Measurements from ENCODE around the gene GPR180.
"Not testable (repeated sequence)": the region's sequence is repeated elsewhere in the genome, so short reads cannot be mapped to it uniquely, and the experiment has no call there.

The GPR180 gene

GRCh38 chr13:94596575-94596971 is 5.1 kb upstream of the GPR180 start:
- DNase-seq (ENCODE audit: low spot score): no peak

DNA sequence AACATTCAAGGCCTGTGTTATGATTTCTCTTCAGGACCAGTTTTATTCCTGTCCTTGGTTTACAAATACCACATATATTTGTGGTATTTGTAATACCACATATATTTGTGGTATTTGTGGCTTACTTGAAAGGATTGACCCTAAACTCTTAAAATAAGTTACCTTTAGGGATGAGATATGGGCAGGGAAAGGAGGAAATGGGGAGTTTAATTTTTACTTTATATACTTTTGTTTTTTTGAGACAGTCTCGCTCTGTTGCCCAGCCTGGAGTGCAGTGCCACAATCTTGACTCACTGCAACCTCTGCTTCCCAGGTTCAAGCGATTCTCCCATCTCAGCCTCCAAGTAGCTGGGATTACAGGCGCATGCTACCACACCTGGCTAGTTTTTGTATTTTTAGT is 3.4 kb upstream of the GPR180 start:
- DNase-seq (ENCODE audit: low spot score): no peak

DNA sequence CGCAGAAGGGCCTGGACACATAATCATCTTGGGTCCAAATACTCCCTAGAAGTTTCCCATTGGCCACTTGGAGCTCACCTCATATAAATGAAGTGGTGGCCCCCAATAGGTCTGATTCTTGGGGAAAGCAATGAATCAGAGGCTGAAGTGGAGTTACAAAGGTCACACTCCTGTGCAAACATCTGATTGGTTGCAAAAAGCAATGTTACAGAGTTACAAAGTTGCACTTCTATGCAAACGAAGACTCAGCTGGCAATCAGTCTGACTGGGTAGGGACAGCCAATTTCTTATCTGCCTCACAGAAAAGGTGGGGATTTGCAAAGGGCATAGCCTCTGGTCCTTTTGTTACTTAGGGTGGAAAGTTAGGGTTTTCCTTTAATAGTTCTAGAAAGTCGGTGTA is 1.8 kb upstream of the GPR180 start:
- DNase-seq (ENCODE audit: low spot score): no peak

DNA sequence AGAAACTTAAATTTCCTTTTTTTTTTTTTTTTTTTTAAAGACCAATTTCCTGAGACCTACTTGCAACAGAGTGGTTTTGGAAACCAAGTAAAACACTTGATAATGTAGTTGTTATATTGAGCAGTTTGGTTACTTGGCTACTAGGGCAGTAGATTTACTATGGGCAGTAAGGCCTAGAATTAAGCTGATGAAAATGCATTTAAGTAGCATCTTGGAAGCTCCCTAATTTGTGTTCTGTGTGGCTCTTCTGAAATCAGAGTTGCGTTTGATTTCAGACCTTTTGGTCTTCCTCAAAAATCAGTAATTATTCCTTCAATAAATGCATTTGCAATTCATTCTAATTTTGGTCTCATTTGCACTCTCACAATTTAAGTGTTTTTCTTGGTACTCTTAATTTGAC is 810 bp downstream of the GPR180 start:
- DNase-seq (ENCODE audit: low spot score): no peak

- no peak for DNase-seq (ENCODE audit: low spot score)
Measured at GRCh38 chr13:94607056-94607455, 5.4 kb downstream of the GPR180 start.

GRCh38 chr13:94607939-94608338 is 6.3 kb downstream of the GPR180 start:
- no peak for DNase-seq (ENCODE audit: low spot score)

GRCh38 chr13:94608586-94608985 is 6.9 kb downstream of the GPR180 start:
- no peak for DNase-seq (ENCODE audit: low spot score)

GRCh38 chr13:94609196-94609595 is 7.5 kb downstream of the GPR180 start:
- peak; percentile 43 for DNase-seq (ENCODE audit: low spot score)

- DNase-seq (ENCODE audit: low spot score): no peak
Measured at GRCh38 chr13:94610475-94610874, 8.8 kb downstream of the GPR180 start.

GRCh38 chr13:94612050-94612449 is 10.4 kb downstream of the GPR180 start:
- no peak for DNase-seq (ENCODE audit: low spot score)

DNA sequence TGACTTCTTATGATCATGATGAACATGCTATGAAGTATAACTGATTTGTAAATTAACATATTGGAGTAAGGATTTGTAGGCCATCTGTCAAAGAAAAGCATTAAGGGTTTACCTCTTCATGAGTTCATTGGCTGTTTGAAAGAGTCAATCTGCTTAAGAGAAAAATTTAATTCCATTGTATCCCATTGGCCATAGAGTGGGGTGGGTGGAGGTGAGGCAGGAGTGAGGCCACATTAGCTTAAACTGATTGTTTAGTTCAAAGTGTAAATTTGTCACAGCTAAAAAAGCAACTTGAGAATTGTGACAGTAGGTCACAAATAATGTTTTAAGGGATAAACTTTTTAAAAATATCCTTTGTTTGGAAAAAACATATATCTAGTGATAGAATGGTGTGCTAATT is 11.4 kb downstream of the GPR180 start:
- DNase-seq (ENCODE audit: low spot score): no peak

DNA sequence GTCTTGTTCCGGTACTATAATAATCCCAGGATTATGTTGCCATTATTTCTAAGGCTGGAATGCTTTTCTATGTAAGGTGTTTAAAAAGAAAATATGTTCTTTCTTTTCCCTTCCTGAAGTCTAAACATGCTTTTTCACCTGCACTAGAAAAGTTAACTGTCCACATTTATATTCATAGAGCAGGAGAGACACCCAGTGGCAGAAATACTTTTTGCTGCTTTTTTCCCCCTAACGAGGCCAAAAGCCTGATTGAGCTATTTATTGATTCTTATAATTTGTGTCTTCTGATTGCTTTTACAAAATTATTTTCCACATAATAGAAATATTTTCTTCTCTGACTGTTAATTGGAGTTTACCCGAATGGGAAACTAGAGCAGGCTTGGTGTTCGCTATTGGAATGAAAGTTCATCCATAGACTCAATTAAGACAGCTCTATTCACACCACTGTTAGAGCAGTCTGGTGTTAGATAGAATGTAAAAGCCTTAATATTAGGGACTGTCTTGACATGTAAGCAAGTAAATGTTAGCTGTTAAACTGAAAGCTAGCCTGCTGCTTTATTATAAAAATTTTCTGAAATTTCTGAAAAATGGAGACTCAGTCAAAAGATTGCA is 15.8 kb downstream of the GPR180 start:
- DNase-seq (ENCODE audit: low spot score): peak; percentile 38

DNA sequence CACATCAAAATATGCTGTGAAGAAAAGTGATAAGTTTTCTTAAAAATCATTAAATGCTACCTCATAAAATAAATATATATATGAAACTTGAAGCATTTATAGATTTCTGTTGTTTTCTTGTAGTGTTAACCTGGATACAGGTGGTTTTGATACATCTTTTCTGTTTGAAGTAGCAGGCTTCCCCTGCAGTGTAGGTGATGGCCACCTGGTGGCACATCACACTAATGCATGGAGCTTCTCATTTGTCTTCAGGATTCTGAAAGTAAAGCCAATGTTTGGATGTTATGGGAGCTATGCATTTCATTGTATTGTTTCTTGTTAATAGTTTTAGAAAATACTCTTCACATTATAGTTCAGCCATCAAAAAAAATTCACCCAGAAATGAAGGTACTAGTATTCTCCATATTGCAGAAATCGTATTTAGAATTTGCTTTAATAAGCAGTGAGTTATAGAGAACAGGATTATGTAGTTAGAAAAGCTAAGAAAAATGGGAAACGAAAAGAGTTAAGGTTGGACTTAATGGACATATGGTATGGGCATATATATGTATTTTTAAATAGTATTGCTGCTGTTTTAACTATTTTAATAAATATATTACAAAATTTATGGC is 18.7 kb downstream of the GPR180 start:
- DNase-seq (ENCODE audit: low spot score): no peak

DNA sequence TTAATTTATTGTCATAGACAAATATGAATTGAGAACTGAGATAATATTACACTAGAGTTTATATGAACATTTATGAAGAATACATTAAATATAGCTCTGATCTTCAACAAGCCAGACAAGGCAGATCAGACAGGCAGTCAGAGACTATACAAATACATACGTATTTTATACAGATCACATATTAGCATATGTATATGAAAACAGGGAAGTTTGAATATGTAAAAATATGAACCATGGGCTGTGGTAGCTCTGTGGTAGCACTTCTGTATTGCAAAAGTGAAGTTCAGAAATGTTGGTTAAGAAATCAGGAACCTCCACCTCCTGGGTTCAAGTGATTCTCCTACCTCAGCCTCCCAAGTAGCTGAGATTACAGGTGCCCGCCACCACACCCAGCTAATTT is 20.7 kb downstream of the GPR180 start:
- no peak for DNase-seq (ENCODE audit: low spot score)

DNA sequence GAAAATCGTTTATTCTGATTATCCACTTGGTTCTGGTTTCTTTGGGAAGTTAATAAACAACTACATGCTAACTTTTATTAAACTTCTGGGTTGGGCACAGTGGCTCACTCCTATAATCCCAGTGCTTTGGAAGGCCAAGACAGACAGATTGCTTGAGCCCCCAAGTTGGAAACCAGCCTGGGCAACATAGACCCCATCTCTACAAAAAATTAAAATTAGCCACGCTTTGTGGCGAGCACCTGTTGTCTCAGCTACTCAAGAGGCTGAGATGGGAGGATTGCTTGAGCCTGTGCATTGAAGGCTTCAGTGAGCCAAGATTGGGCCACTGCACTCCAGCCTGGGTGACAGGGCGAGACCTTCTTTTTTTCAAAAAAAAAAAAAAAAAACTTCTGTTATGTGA is 21.7 kb downstream of the GPR180 start:
- DNase-seq (ENCODE audit: low spot score): no peak

DNA sequence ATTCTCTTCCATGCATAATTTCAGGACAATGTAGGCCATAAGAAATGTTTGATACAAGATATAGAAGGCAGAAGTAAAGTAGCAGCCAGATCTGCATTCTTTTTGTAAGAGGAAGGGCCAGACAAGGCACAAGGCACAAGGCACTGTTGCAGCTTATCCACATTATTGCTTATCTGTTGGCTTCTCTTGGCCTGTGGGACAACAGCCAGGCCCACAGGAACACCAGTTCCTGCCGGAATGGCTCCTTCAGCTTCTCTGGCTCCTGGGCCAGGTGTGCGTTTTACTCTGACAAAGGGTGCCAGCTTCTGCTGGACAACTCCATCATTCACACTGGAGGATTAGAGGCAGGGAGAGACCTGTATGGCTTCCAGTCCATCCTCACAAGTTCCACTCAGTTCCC is 29.2 kb downstream of the GPR180 start:
- no peak for DNase-seq (ENCODE audit: low spot score)

- DNase-seq (ENCODE audit: low spot score): no peak
Measured at GRCh38 chr13:94632226-94632980, 30.7 kb downstream of the GPR180 start.

DNA sequence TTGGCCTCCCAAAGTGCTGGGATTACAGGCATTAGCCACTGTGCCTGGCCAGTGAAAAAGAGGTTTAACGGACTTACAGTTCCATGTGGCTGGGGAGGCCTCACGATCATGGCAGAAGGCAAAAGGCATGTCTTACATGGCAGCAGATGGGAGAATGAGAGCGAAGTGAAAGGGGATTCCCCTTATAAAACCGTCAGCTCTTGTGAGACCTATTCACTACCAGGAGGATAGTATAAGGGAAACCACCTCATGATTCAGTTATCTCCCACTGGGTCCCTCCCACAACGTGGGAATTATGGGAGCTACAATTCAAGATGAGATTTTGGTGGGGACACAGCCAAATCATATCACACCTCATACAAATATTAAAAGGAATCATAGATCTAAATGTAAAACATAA is 34.4 kb downstream of the GPR180 start:
- DNase-seq (ENCODE audit: low spot score): not testable (repeated sequence)

DNA sequence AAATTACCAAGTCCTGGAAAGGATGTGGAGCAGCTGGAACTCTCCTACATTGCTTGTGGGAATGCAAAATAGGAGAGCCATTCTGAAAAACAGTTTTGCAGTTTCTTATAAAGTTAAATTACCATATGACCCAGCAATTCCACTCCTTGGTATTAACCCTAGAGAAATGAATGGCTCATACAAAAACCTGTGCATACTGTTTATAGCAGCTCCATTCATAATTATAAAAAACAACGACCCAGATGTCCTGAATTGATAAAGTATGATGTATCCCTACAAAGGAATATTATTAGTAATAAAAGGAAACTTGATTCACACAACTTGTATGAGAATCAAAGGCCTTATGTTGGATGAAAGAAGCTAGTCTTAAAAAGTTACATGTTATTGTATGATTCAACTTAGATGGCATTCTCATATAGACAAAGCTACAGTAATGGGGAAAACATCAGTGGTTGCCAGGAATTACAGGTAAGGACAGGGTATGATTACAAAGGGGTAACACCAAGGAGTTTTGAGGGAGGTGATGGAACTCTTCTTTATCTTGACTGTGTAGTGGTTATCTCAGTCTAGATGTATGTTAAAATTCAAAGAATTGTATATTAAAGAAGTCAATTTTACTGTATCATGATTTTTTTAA is 35.4 kb downstream of the GPR180 start:
- DNase-seq (ENCODE audit: low spot score): no peak

DNA sequence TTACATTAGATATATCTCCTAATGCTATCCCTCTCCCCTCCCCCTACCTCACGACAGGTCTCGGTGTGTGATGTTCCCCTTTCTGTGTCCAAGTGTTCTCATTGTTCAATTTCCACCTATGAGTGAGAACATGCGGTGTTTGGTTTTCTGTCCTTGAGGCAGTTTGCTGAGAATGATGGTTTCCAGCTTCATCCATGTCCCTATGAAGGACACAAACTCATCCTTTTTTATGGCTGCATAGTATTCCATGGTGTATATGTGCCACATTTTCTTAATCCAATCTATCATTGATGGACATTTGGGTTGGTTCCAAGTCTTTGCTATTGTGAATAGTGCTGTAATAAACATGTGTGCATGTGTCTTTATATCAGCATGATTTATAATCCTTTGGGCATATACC is 36.0 kb downstream of the GPR180 start:
- not testable (repeated sequence) for DNase-seq (ENCODE audit: low spot score)

- no peak for DNase-seq (ENCODE audit: low spot score)
Measured at GRCh38 chr13:94640721-94641120, 39.1 kb downstream of the GPR180 start.

DNA sequence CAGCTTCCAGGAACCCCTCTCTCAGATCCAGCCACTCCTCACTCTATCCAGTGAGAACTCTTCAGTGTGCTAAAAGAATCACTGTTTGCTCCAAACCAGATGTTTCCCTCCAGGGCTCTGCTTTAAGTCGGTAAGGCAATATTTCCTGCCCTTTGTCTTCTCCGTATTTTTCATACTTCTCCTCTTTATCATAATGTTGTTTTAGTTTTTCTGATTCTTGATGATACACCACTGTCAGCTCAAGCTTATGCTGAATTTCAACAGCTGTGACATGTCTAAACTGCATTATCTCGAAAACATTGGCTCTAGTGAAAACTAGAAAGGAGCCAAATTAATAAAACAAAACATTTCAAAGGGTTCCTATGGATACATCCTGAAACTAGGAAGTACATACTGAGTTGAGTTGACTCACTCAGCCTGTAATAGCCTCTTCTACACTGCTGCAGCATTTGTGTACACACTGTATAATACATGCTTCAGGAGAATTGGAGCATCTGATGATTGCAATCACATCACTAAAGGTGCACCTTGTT is 39.8 kb downstream of the GPR180 start:
- DNase-seq (ENCODE audit: low spot score): no peak

DNA sequence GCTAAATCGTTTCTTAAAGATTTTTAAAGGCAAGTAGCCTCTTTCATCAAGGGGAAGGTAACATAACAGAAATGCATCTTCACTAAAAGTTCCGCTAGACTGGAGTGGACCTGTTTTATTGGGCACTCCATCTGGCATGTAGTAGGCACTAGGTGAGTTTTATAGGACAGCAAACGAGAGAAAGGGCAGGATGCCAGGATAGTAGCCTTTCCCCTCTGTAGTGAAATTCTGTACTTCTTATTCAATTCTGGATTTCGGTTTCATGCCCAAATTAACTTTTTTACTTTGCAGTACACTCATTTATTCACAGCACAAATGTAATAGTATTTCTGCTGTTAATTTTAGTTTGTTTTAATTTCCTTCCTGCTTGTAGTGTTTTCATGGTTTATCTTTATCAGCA is 45.2 kb downstream of the GPR180 start:
- no peak for DNase-seq (ENCODE audit: low spot score)

Data from Ammon's horn (tissue), 1 donor.